WERI-Rb-1 (cell line): ENCODE data around the gene ZNF609.

Source experiments
- DNase-seq: peaks from one replicate; pipeline ENCODE4 v3.0.0-alpha.2; 2020
- H3K27ac ChIP-seq: fragments of 250-450 bp; sonication (Bioruptor Pico); 2 replicates; pipeline ENCODE4 v1.5.1; 2020; ENCODE audit warnings: mild to moderate bottlenecking, moderate library complexity
- H3K27me3 ChIP-seq: fragments of 250-450 bp; sonication (Bioruptor Pico); 2 replicates; pipeline ENCODE4 v1.5.1; 2021; ENCODE audit warnings: mild to moderate bottlenecking, low read depth, moderate library complexity; ENCODE audit not compliant: insufficient read depth, severe bottlenecking
- H3K36me3 ChIP-seq: fragments of 250-450 bp; sonication (Bioruptor Pico); 2 replicates; pipeline ENCODE4 v1.5.1; 2020; ENCODE audit warnings: mild to moderate bottlenecking, moderate library complexity
- H3K4me3 ChIP-seq: 2 replicates; pipeline ENCODE4 v1.5.1; 2011; ENCODE audit warnings: low read depth, mild to moderate bottlenecking, control low read depth, low read length
- H3K9me3 ChIP-seq: fragments of 250-450 bp; sonication (Bioruptor Pico); 2 replicates; pipeline ENCODE4 v1.5.1; 2021; ENCODE audit warnings: mild to moderate bottlenecking, moderate library complexity; ENCODE audit not compliant: severe bottlenecking
- CTCF ChIP-seq: IDR thresholded peaks from 2 replicates; pipeline ENCODE4 v1.5.1; 2011; ENCODE audit warnings: low read depth, mild to moderate bottlenecking, control low read depth, inconsistent platforms, low read length

ZNF609 gene

DNA sequence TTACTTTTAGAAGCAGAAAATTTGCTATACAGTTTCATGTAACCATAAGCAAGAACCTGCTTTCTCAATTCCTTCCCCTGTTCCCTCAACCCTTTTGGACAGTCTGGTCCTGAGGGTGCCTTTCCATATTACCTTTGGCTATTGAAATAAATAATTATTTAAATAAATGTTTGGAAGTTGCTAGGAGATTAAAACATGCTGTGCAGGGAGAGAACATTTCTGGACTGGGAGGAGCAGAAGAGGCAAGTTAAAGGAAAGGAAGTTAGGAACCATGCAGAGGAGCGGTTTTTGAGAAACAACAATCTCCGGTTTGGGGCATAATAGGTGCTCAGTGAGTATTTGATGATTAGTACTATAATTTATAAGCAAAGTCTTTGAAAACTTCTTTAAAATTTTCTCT lies 41.8 kb downstream of the ZNF609 start:
- H3K9me3 ChIP-seq, result no peaks in the 10 kb centered on the region
- DNase-seq, result no peak
- TF ChIP-seq CTCF, result no peak
- no peak overlapping the region for H3K4me3 ChIP-seq
- H3K27me3 ChIP-seq, result no peaks in the 10 kb centered on the region
- peaks cover 71% of the 10 kb centered on the region for H3K36me3 ChIP-seq
- peak overlapping the region; percentile 80 for H3K27ac ChIP-seq

DNA sequence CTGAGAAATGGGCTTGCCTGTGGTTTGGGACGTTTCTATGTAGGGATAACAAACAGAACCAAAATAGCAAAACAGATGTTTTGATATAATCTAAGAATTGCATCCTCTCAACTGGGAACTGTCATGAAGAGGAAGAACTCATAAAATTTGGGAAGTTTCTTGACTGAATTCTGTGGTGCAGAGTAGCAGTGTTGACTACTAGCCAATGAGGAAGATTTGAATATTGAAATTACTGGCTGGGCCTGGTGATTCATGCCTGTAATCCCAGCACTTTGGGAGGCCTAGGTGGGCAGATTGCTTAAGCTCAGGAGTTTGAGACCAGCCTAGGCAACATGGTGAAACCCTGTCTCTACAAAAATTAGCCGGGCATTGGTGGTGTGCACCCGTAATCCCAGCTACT lies 42.2 kb downstream of the ZNF609 start:
- Histone ChIP-seq H3K27me3 (no peaks in the 10 kb centered on the region), H3K27ac (peak overlapping the region; percentile 80), H3K9me3 (no peaks in the 10 kb centered on the region), H3K36me3 (peaks cover 67% of the 10 kb centered on the region), H3K4me3 (no peak overlapping the region)
- no peak for DNase-seq
- TF ChIP-seq CTCF, result no peak

DNA sequence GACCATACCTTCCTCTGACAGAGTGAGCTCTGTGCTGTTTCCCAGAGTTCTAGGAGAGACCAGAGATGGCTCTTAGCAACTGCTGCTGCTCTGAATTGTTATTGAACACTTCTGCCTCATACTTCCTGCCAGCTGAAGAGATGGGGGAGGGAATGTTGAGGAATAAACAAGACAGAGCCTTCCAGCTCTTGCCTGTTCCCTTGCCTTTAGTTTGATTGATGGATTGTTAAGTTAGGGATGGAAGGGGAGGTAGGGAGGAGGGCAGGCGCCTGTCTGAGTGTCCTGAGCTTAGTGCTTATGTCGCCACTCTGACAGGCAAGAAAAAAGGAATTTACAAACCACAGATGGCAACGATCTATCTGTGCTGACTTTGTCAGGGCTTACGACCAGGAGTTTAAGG lies 42.8 kb downstream of the ZNF609 start:
- DNase-seq, result peak; percentile 79
- Histone ChIP-seq H3K9me3 (no peaks in the 10 kb centered on the region), H3K4me3 (no peak overlapping the region), H3K27me3 (no peaks in the 10 kb centered on the region), H3K27ac (peak overlapping the region; percentile 80), H3K36me3 (peaks cover 63% of the 10 kb centered on the region)
- TF ChIP-seq CTCF, result no peak

DNA sequence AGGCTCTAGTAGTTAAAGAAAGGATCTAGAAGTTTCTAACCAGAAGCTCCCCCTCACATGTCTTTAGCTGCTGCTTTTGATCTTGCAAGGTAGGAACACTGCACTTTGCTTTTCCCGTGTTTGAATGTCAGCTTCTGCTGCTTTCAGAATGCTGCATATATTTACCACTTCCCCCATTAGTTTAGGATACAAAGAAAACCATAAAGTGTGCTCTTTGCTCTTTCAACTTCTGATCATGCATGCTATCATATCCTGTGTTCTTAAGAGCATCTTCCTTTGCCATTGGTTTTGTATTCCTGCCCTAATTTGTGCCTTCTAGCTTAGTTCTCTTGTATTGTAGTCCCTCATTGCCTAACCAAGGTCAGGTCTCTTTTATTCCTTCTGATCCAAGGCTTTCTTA lies 43.3 kb downstream of the ZNF609 start:
- no peak for TF ChIP-seq CTCF
- H3K4me3 ChIP-seq, result no peak overlapping the region
- H3K27me3 ChIP-seq, result no peaks in the 10 kb centered on the region
- peaks cover 62% of the 10 kb centered on the region for H3K36me3 ChIP-seq
- no peaks in the 10 kb centered on the region for H3K9me3 ChIP-seq
- DNase-seq, result no peak
- H3K27ac ChIP-seq, result peak overlapping the region; percentile 80

DNA sequence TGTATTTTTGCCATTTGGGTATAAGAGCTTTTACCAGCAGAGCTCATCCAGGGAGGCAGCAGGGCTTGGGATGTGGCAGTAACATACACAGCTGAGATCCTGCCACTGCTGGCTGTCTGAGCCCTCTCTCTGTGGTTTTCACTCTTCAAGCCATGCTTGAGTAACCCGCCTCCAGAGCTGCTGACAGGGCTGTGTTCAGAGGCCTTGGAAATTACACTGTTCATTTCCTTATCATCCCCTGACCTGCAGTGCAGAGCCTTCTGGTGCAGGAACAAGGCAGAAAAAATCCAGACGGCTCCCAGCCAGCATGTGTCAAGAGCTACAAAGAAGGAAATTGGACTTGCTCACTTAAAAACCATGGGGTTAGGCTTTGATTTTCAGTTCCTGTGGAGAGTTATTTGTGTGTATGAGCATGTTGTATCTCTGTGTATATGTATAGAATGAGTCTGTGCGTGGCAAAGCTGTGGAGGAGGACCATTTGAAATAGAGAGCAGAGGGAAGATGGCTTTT lies 47.0 kb downstream of the ZNF609 start:
- H3K36me3 ChIP-seq, result peaks cover 40% of the 10 kb centered on the region
- DNase-seq, result peak; percentile 80
- H3K27me3 ChIP-seq, result no peaks in the 10 kb centered on the region
- no peak for TF ChIP-seq CTCF
- peak overlapping the region; percentile 67 for H3K27ac ChIP-seq
- no peak overlapping the region for H3K4me3 ChIP-seq
- H3K9me3 ChIP-seq, result no peaks in the 10 kb centered on the region

DNA sequence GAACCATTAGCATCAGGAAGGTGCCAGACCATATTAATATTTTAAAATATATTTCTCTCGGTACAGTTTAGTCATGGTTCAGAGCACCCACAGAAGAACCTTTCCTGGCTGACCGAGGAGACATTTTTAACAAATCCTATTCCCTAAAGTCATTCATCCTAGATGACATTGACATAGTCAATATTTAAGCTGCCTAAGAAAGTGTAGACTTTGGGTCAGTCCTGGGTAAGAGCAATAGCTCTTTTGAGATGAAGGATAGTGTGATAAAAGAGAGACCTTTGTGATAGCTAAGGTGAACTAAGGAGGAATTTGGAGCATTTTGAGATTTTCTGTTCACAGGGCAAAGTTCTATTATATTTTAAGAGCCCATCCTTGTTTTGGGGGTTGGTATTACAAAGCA lies 47.5 kb downstream of the ZNF609 start:
- no peak for DNase-seq
- H3K4me3 ChIP-seq, result no peak overlapping the region
- H3K27me3 ChIP-seq, result no peaks in the 10 kb centered on the region
- H3K27ac ChIP-seq, result peak overlapping the region; percentile 67
- H3K9me3 ChIP-seq, result no peaks in the 10 kb centered on the region
- no peak for TF ChIP-seq CTCF
- peaks cover 36% of the 10 kb centered on the region for H3K36me3 ChIP-seq
